NCI-H1694 (cell line): ENCODE data around the gene MFSD6.
"Not testable (repeated sequence)": the region's sequence is repeated elsewhere in the genome, so short reads cannot be mapped to it uniquely, and the experiment has no call there.

Experiments used
- DNase-seq: peaks from one replicate; lab custom pipeline; 2025; lab: John Stamatoyannopoulos, UW

MFSD6 gene

GRCh38 chr2:190407662-190408537 lies at the start of gene MFSD6:
TSS of gene MFSD6 (plus strand) at chr2:190408355. CDS start at chr2:190436030, 27,675 bp downstream.
- no peak for DNase-seq

DNA sequence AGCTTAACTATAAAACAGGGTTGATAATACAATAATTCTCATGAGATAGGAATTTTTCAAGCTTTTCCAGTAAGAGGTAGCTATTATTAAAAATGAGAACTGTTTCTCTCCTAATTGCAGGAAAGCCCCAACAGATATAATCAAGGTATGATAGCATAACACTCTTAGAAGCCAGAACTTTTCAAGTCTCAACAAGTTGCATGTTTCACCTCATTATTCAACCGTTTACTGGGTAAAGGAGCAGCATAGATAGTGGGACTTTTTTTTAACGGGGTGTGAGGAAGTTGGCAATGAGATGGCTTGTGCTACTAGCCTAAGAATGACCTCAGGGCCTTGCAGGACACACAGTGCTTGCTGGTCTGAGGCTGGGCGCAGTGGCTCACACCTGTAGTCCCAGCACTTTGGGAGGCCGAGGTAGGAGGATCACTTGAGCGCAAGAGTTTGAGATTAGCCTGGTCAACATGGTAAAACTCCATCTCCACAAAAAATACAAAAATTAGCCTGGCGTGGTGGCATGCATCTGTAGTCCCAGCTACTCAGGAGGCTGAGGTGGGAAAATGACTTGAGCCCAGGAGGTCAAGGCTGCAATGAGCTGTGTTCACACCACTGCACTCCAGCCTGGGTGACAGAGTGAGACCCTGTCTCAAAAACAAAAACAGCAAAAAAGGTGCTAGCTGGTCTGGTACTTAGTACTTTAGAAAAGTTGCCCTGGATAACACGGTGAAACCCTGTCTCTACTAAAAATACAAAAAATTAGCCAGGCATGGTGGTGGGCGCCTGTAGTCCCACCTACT lies 49.3 kb upstream of the MFSD6 start:
- DNase-seq, result not testable (repeated sequence)

DNA sequence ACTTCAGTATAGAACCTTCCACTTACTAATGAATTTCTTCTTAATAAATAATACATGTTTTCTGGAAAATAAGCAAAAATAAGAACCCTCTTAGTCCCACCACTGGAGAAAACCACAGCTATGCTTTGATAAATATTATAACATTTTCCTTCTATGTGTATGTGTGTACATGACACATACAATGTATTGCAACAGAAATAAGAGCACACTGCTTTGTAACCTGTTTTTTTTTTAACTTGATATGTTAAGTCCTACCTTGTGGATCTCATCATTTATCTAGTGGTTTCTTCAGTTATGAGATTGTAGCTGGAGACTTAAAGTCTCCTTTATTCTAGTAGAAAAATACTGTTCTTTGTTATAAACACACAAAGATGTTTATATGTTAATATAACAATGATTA lies 47.6 kb upstream of the MFSD6 start:
- no peak for DNase-seq

DNA sequence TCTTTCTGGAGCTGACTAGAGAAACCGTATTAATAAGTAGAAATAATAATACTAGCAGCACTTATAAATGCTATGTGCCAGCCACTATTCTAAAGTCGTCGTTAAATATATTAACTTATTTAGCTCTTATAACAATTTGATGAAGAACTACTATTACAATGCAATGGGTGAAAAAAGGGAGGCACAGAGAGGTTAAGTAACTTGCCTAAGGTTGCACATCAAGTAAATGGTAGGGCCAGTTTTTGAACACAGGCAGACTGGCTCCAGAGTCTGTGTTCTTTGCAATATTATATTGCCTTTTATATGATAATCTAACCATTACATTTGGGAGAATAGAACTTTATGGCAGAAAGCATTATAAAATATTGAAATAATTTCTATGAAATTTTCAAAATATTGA lies 47.2 kb upstream of the MFSD6 start:
- DNase-seq, result no peak

DNA sequence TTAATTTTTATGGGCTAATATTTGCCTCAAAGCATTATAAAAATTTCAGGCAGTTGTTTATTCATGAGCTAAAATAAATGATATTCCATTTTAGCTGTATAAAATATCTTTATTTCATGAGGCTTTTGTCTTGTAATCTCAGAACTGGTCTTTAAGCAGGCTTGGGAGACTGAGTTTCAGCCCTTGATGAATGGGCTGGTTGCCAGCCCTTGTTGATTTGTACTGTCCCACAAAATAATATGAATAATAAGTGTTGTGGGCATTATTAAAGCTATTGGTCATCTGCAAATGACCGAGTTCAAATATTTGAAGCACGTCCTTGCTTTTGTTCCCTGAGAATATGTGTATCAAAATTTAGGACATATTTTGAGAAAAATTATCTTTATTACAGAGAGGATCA lies 46.6 kb upstream of the MFSD6 start:
- no peak for DNase-seq

GRCh38 chr2:190362894-190363293 lies 45.3 kb upstream of the MFSD6 start:
- no peak for DNase-seq

GRCh38 chr2:190365499-190366204 lies 42.5 kb upstream of the MFSD6 start:
- DNase-seq, result no peak

DNA sequence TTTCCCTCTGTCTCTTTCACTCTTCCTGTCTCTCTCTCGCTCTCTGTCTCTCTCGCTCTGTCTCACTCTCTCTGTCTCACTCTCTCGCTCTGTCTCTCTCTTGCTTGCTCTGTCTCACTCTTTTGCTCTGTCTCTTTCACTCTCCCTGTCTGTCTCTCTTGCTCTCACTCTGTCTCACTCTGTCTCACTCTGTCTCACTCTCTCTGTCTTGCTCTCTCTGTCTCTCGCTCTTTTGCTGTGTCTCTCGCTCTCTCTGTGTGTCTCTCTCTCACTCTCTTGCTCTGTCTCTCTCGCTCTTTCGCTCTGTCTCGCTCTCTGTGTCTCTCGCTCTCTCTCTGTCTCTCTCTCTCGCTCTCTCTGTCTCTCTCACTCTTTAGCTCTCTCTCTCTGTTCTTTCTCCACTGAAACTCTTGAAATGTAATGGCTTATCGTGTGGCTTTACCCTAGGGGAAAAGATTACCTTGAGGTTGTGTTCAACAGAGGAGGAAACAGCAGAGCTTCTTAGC lies 41.9 kb upstream of the MFSD6 start:
- DNase-seq, result no peak

DNA sequence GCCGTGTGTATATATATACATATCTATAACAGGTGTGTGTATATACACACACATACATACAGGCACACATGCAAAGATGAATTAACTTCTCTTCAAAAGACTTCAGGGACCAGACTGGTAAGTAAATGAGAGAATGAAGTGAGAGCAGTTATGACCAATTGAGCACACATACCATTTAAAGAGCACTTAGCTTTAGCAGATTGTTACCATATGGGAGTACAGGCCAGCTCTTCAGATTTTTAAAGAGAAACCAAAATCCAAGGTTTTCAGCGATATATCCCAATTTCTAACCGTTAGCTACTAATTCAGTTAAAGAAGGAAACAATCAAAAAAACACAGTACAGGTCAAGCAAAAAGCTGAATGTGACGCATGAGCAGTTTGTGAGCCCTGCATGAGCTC lies 41.1 kb upstream of the MFSD6 start:
- no peak for DNase-seq

GRCh38 chr2:190369635-190370034 lies 38.5 kb upstream of the MFSD6 start:
- no peak for DNase-seq

- DNase-seq, result no peak
These were observed 32.1 kb upstream of the MFSD6 start for GRCh38 chr2:190376083-190376482.

- no peak for DNase-seq
These were observed 31.4 kb upstream of the MFSD6 start for GRCh38 chr2:190376591-190377245.

DNA sequence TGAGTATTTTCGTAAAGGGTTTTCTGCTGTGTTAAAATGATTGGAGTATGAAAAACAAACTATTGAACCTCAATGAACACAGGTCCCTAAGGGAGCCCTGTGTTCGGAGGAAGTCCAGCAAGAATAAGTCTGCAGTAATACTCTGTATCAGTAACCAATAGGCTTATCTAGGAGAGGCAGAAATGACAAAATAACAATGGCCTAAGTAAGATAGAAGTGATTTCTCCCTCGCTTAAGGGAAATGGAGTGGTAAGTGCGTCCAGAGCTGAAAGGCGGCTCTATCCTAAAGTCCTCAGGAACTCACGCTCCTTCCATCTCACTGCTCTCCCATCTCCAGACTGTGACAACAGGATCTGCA lies 29.3 kb upstream of the MFSD6 start:
- no peak for DNase-seq

DNA sequence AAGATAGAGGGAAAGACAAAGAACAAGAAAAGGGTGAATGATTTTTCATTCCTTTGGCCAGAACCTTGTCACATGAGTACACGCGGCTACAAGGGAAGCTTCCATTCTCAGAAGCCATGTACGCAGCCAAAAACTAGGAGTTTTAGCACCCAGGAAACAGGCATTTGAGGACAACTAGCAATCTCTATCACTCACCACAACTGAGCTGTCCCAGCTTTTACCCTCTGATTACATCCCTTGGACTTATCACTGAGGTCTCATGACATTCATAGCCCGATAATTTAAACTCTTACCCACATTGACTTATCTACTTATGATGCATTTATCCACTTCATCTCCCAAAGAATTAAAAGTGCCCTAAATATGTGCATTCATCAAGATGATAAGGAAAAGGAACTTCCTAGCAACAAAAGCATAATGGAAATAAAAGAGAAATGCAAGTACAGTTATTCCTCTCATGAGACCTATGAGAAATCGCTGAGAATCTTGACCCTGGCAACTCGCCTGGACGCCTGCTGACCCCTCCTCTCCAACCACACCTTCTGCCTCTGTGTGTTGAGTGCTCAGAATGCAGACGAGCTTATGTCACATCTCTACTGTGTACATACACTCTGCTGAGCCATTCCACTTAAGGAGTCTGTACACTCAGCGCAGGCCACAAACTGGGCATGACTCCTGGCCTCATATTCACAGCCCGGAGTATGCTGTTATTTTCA lies 28.7 kb upstream of the MFSD6 start:
- no peak for DNase-seq

DNA sequence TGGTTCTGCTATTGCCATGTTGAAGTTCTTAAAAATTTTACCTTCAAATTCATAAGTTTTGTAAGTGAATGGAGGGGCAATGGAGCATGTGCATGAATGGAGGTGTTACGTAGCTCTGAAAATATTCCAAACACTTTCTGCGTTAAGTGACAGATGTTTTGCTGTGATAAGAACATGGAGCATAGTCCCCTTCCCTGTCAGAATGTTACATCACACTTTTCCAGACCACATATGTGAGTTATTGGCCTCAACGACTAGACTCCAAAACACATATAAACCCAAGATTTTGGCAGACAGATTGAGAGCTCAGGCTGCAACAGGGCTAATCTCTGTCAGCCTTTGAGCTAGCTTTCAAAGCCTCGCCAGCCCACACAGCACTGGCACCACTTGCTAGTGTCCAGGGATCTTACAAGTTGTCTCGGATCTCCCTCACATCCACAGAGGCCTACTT lies 27.2 kb upstream of the MFSD6 start:
- DNase-seq, result no peak

- DNase-seq, result peak; percentile 29
These were observed 25.3 kb upstream of the MFSD6 start for GRCh38 chr2:190382851-190383250.

DNA sequence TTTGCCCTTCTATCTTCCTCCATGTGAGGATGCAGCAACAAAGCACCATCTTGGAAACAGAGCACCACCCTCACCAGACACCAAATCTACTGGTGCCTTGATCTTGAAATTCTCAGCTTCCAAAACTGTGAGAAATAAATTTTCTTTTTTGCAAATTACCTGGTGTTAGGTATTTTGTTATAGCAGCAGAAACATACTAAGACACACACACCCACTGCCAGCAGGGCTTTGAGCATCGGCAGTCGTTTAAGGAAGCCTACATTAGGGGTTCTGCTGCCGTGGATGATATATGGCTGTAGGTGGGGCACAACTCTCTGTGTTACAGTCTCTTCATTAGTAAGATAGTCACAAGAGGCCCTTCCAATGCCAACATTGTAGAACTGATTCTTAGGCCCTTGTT lies 20.7 kb upstream of the MFSD6 start:
- no peak for DNase-seq

- DNase-seq, result no peak
These were observed 11.9 kb upstream of the MFSD6 start for GRCh38 chr2:190396271-190396670.

- DNase-seq, result no peak
These were observed 5.1 kb upstream of the MFSD6 start for GRCh38 chr2:190402986-190403603.

DNA sequence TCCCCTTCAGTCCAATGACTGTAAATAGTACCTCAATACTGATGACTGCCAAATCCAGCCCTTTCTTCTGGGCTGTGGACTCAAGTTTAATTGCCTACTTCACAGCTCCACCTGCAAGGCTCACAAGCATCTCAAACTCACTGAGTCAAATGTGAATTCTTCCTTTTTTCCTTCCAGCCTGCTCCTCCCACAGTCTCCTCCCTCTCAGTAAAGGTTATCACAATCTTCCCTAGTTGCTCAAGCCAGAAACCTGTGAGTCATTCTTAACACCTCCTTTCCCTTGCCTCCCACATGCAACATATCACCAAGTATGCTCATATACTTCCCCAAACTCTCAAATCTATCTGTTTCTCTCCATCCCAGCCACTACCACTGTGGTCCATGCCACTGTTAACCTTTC lies 3.7 kb upstream of the MFSD6 start:
- DNase-seq, result no peak

GRCh38 chr2:190405070-190405469 lies 3.1 kb upstream of the MFSD6 start:
- DNase-seq, result no peak
